GM19328 (cell line): ENCODE results near the gene PTPRD.
"Not testable (repeated sequence)": the region's sequence is repeated elsewhere in the genome, so short reads cannot be mapped to it uniquely, and the experiment has no call there.

Source experiments
- ATAC-seq: cut with Tn5 transposase; IDR thresholded peaks from one replicate; pipeline ENCODE4 v1.9.1; 2021; ENCODE audit warnings: mild to moderate bottlenecking, moderate library complexity; ENCODE audit not compliant: unreplicated experiment

The PTPRD gene

GRCh38 chr9:8958358-8958757, 1654.4 kb downstream of the PTPRD start:
- ATAC-seq = no peak

- no peak for ATAC-seq
Measured at GRCh38 chr9:8955315-8955714, 1657.5 kb downstream of the PTPRD start.

- ATAC-seq = no peak
Measured at GRCh38 chr9:8946461-8946860, 1666.3 kb downstream of the PTPRD start.

- no peak for ATAC-seq
Measured at GRCh38 chr9:8943392-8943791, 1669.4 kb downstream of the PTPRD start.

- ATAC-seq = no peak
Measured at GRCh38 chr9:8940650-8941049, 1672.2 kb downstream of the PTPRD start.

GRCh38 chr9:8926461-8926860, 1686.3 kb downstream of the PTPRD start:
- no peak for ATAC-seq

GRCh38 chr9:8924562-8924961, 1688.2 kb downstream of the PTPRD start:
- ATAC-seq = no peak

- ATAC-seq = not testable (repeated sequence)
Measured at GRCh38 chr9:8920478-8921183, 1692.2 kb downstream of the PTPRD start.

GRCh38 chr9:8917956-8918739, 1694.7 kb downstream of the PTPRD start:
- no peak for ATAC-seq

GRCh38 chr9:8916771-8917170, 1696.0 kb downstream of the PTPRD start:
- ATAC-seq = no peak

- no peak for ATAC-seq
Measured at GRCh38 chr9:8907868-8908267, 1704.9 kb downstream of the PTPRD start.

- no peak for ATAC-seq
Measured at GRCh38 chr9:8905731-8906130, 1707.1 kb downstream of the PTPRD start.

- no peak for ATAC-seq
Measured at GRCh38 chr9:8904771-8905515, 1707.9 kb downstream of the PTPRD start.

GRCh38 chr9:8903077-8903476, 1709.7 kb downstream of the PTPRD start:
- no peak for ATAC-seq

- no peak for ATAC-seq
Measured at GRCh38 chr9:8901146-8901545, 1711.7 kb downstream of the PTPRD start.

- ATAC-seq = no peak
Measured at GRCh38 chr9:8899511-8899910, 1713.3 kb downstream of the PTPRD start.

- no peak for ATAC-seq
Measured at GRCh38 chr9:8895861-8896224, 1717.0 kb downstream of the PTPRD start.

- no peak for ATAC-seq
Measured at GRCh38 chr9:8895106-8895860, 1717.5 kb downstream of the PTPRD start.

- ATAC-seq = no peak
Measured at GRCh38 chr9:8890695-8891094, 1722.1 kb downstream of the PTPRD start.

- no peak for ATAC-seq
Measured at GRCh38 chr9:8889100-8889499, 1723.7 kb downstream of the PTPRD start.

GRCh38 chr9:8888591-8888990, 1724.2 kb downstream of the PTPRD start:
- ATAC-seq = no peak
